ENCODE results near the gene ALK.

ALK gene

DNA sequence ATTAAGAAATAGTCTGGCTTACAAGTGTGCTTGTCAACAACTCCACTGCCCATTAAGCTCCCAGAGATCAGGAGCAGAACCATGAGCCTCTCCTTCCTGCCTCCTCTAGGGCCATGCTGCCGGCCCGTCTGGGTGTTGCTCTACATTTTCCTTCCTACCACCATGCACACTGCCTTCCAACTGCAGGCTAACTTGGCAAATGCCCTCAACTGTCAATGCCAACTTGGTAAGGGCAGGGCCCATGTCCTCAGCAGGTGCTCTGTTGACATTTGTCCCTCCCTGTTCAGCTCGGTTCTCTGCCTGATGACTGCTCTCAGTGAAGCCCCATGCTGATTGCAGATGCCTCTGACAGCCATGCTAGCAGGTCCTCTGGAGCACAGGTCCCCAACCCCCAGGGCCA is 345.2 kb downstream of the ALK start:
- TF ChIP-seq, protein P1, sequence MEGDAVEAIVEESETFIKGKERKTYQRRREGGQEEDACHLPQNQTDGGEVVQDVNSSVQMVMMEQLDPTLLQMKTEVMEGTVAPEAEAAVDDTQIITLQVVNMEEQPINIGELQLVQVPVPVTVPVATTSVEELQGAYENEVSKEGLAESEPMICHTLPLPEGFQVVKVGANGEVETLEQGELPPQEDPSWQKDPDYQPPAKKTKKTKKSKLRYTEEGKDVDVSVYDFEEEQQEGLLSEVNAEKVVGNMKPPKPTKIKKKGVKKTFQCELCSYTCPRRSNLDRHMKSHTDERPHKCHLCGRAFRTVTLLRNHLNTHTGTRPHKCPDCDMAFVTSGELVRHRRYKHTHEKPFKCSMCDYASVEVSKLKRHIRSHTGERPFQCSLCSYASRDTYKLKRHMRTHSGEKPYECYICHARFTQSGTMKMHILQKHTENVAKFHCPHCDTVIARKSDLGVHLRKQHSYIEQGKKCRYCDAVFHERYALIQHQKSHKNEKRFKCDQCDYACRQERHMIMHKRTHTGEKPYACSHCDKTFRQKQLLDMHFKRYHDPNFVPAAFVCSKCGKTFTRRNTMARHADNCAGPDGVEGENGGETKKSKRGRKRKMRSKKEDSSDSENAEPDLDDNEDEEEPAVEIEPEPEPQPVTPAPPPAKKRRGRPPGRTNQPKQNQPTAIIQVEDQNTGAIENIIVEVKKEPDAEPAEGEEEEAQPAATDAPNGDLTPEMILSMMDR (IDR thresholded peaks at IDR 0.05; ENCODE audit: borderline replicate concordance, extremely low read depth, low read length, poor library complexity, severe bottlenecking), result no peak
- TF ChIP-seq EZH2 (IDR thresholded peaks at IDR 0.05; ENCODE audit: borderline replicate concordance, low read depth, low read length, severe bottlenecking), result no peak
- Histone ChIP-seq H3K4me3 (ENCODE audit: low read depth in 1 of 2, low read length in 2 of 2) (no peak overlapping the region), H3K27me3 (ENCODE audit: insufficient read depth, low read length, poor library complexity) (peaks cover 2% of the 10 kb centered on the region), H4K20me1 (ENCODE audit: insufficient read depth, low read length) (no peaks in the 10 kb centered on the region), H3K79me2 (ENCODE audit: insufficient read depth, low read length) (no peaks in the 10 kb centered on the region), H3K36me3 (ENCODE audit: insufficient read depth, low read length) (no peaks in the 10 kb centered on the region), H3K4me1 (ENCODE audit: insufficient read depth, low read length) (no peaks in the 10 kb centered on the region), H3K27ac (ENCODE audit: low read length) (no peak overlapping the region), H3K9ac (ENCODE audit: low read depth, low read length) (no peak overlapping the region), H3K9me3 (ENCODE audit: insufficient read depth, low read length, severe bottlenecking) (no peaks in the 10 kb centered on the region), H2AFZ (ENCODE audit: low read depth, low read length) (no peak overlapping the region), H3K4me2 (ENCODE audit: insufficient read depth, low read length) (no peak overlapping the region)
- no peak for ATAC-seq (ENCODE audit: insufficient read depth, low read depth)
- DNase-seq, result no peak

DNA sequence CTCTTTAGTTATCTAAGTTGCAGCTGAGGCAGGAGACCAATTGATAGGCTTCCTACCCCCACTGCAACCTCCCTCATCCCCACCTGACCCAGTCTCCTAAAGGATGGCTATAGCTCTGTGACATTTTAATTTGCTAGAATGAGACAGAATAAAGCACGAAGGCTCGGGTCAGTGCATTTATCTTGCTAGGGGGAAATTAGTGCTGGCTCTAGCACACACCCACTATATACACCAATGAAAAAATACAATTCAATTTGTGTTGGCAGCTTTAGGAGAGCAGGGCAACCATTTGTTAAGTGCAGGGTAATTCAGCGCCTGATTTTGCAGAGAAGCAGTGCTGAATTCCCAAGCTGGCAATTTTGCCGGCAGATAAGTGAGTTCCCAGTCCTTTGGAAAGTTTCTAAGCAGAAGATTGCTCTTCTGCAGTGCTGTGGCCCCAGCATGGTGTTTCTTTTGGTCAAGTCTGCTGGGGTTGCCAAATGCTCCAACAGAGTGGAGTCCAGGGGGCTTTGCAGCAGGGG is 346.0 kb downstream of the ALK start:
- Histone ChIP-seq H3K36me3 (ENCODE audit: insufficient read depth, low read length) (no peaks in the 10 kb centered on the region), H3K9me3 (ENCODE audit: insufficient read depth, low read length, severe bottlenecking) (no peaks in the 10 kb centered on the region), H3K4me3 (ENCODE audit: low read depth in 1 of 2, low read length in 2 of 2) (no peak overlapping the region), H3K9ac (ENCODE audit: low read depth, low read length) (no peak overlapping the region), H3K79me2 (ENCODE audit: insufficient read depth, low read length) (no peaks in the 10 kb centered on the region), H4K20me1 (ENCODE audit: insufficient read depth, low read length) (no peaks in the 10 kb centered on the region), H3K27ac (ENCODE audit: low read length) (no peak overlapping the region), H3K4me2 (ENCODE audit: insufficient read depth, low read length) (no peak overlapping the region), H2AFZ (ENCODE audit: low read depth, low read length) (no peak overlapping the region), H3K27me3 (ENCODE audit: insufficient read depth, low read length, poor library complexity) (peaks cover 3% of the 10 kb centered on the region), H3K4me1 (ENCODE audit: insufficient read depth, low read length) (no peaks in the 10 kb centered on the region)
- ATAC-seq (ENCODE audit: insufficient read depth, low read depth) (no peak), DNase-seq (no peak)
- TF ChIP-seq, protein P1 (IDR thresholded peaks at IDR 0.05; ENCODE audit: borderline replicate concordance, extremely low read depth, low read length, poor library complexity, severe bottlenecking), result no peak
- TF ChIP-seq EZH2 (IDR thresholded peaks at IDR 0.05; ENCODE audit: borderline replicate concordance, low read depth, low read length, severe bottlenecking), result no peak

DNA sequence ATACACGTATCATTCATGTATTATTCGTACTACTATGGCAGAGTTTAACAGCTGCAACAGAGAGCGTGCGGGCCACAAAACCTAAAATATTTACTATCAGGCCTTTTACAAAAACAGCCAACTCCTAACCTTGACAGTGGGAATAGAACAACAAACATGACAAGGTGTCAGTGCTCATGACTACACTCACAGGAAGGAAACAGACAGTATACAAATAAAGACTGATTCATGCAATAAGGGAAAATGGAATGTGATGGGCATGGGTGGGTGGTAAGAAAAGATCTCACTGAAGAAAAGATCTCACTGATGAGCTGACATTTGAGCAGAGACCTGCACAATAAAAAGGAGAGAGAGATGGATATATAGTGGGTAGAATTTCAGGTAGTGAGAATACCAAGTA is 347.8 kb downstream of the ALK start:
- Histone ChIP-seq H3K4me1 (ENCODE audit: insufficient read depth, low read length) (no peaks in the 10 kb centered on the region), H3K9me3 (ENCODE audit: insufficient read depth, low read length, severe bottlenecking) (no peaks in the 10 kb centered on the region)

More for the DNA sequence above, 347.8 kb downstream of the ALK start:
- TF ChIP-seq, protein P1 (IDR thresholded peaks at IDR 0.05; ENCODE audit: borderline replicate concordance, extremely low read depth, low read length, poor library complexity, severe bottlenecking), result no peak
- TF ChIP-seq EZH2 (IDR thresholded peaks at IDR 0.05; ENCODE audit: borderline replicate concordance, low read depth, low read length, severe bottlenecking), result no peak
- no peak for ATAC-seq (ENCODE audit: insufficient read depth, low read depth)
- Histone ChIP-seq H3K9ac (ENCODE audit: low read depth, low read length) (no peak overlapping the region), H3K27ac (ENCODE audit: low read length) (no peak overlapping the region), H3K36me3 (ENCODE audit: insufficient read depth, low read length) (no peaks in the 10 kb centered on the region), H4K20me1 (ENCODE audit: insufficient read depth, low read length) (no peaks in the 10 kb centered on the region), H3K4me2 (ENCODE audit: insufficient read depth, low read length) (no peak overlapping the region), H3K27me3 (ENCODE audit: insufficient read depth, low read length, poor library complexity) (peaks cover 8% of the 10 kb centered on the region), H3K4me3 (ENCODE audit: low read depth in 1 of 2, low read length in 2 of 2) (no peak overlapping the region), H3K79me2 (ENCODE audit: insufficient read depth, low read length) (no peaks in the 10 kb centered on the region), H2AFZ (ENCODE audit: low read depth, low read length) (no peak overlapping the region)
- no peak for DNase-seq

All from DND-41 (cell line).